Ovary (tissue), 9 donors: ENCODE data around the gene OPN1LW. TPM values are rescaled to one million over a fixed set of nuclear protein-coding genes. Genes with fewer than 3 reads are reported as not detected.

ENCODE experiments used
- DNase-seq, 5 donors: peaks; one replicate each; pipeline ENCODE4 v3.0.0-alpha.2; 2019 to 2020
- H3K27ac ChIP-seq, 2 donors: fragments of 200-600 bp; one replicate each; pipeline versions ENCODE4 v1.5.1 to v1.8.0; 2019 to 2022
- H3K27me3 ChIP-seq: fragments of 200-600 bp; one replicate; pipeline ENCODE4 v1.8.0; 2022
- H3K36me3 ChIP-seq: fragments of 200-600 bp; sonication (generic); one replicate; pipeline ENCODE4 v1.5.1; 2019
- H3K4me1 ChIP-seq: one replicate; pipeline ENCODE4 v1.8.1; 2013; ENCODE audit warnings: mild to moderate bottlenecking, moderate library complexity; ENCODE audit not compliant: insufficient read depth
- H3K4me3 ChIP-seq: fragments of 200-600 bp; sonication (generic); one replicate; pipeline ENCODE4 v1.5.1; 2017
- H3K9me3 ChIP-seq, 2 donors: fragments of 200-600 bp in 1 of 2; sonication (generic) in 1 of 2; one replicate each; pipeline versions ENCODE4 v1.5.1 to v1.8.1; 2013 to 2019; ENCODE audit warnings: mild to moderate bottlenecking in 1 of 2, moderate library complexity in 1 of 2
- EP300 ChIP-seq: sonication (generic); formaldehyde crosslinking; IDR thresholded peaks from one replicate; pipeline ENCODE4 v1.6.1; 2017; ENCODE audit warnings: antibody characterized with exemption
- POLR2A ChIP-seq: fragments of 450-650 bp; IDR thresholded peaks from one replicate; pipeline ENCODE4 v1.6.1; 2017; ENCODE audit warnings: antibody characterized with exemption, mild to moderate bottlenecking, moderate library complexity
- WGBS, 3 donors: extraction: QIAGEN DNeasy Blood & Tissue Kit in 1 of 3; methylation state at CpG; one replicate each; pipeline versions ENCODE4 v1.1.5 to v1.1.7; 2013 to 2017; 5-methylcytosine and 5-hydroxymethylcytosine counted together
- intact Hi-C, 4 donors: fragments of 100-400 bp; cut with DNase I; formaldehyde crosslinking; loops; one replicate each; pipeline versions ENCODE4 v1.11.0 to v1.15.1; 2022 to 2023
- polyA plus RNA-seq, 2 donors: library from polyadenylated mRNA; stranded (reverse); fragments of 200-250 nt in 1 of 2; fragments of 350-450 nt in 1 of 2; fragmentation: Illumina TruSeq in 1 of 2; extraction: RNeasy Lipid Tissue Mini Kit (QIAGEN cat#74804) in 1 of 2; gene quantifications; one replicate each; pipeline ENCODE4 v1.2.3, GENCODE V29; 2013 to 2014
- total RNA-seq, 7 donors: library from RNA; depleted of rRNA in 2 of 7; stranded (reverse); fragments of >200 nt in 2 of 7; fragmentation: NEBNext Ultra II Directional in 3 of 7; extraction: Animal tissue kit (Norgen Biotek cat#: 25700) in 3 of 7; gene quantifications; one replicate each; pipeline versions ENCODE4 v1.1.0 to v1.2.4, GENCODE V29; 2016 to 2023
- TF ChIP-seq, protein P1 (sequence below), 3 donors: fragments of 450-650 bp in 2 of 3; fragments of 200-600 bp in 1 of 3; IDR thresholded peaks; one replicate each; pipeline versions ENCODE4 v1.5.1 to v1.8.0; 2016 to 2022; ENCODE audit warnings: antibody characterized with exemption in 3 of 3, mild to moderate bottlenecking in 1 of 3
- donor health status: DM: no; HTN: no; CAD: no; lungs with moderate emphysema.
- donor health status: DM: no; HTN: no; CAD: no.
- donor health status: Bipolar disorder and iron deficiency.
- donor health status: DM: yes; HTN: yes; CAD: no.
- donor health status: DM: no; HTN: no; CAD: no.
- donor health status: DM: yes; HTN: yes; CAD: no.

The OPN1LW gene
- total and polyA plus RNA-seq, 9 donors: not detected

DNA sequence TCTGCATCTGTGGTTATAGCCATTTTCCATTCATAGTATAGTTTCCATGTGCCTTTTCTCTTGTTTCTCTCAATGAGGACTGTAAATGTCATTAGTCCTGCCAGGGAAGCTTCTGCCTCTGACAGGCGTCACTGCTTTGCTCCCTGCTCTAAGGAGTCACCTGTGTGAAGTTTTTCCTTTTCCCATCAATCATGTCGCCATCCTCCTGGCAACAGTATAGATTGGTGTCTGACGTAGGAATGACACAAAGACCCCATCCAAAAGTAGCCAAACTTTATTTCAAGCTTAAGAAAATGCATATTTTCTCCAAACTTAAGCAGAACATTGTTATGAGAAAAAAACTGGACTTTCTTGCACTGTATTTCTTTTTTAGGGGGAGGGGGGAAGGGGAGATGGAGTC is 23.5 kb upstream of the OPN1LW start:
- no peak overlapping the region for H3K27ac ChIP-seq
- WGBS, 3 donors: 82 to 87% (median 86%) methylated on average over 3 of the region's 3 CpGs
- no peak overlapping the region for H3K4me3 ChIP-seq
- no peak for DNase-seq
- no peaks in the 10 kb centered on the region for H3K27me3 ChIP-seq
- H3K9me3 ChIP-seq: no peaks in the 10 kb centered on the region
- no peaks in the 10 kb centered on the region for H3K36me3 ChIP-seq
- H3K4me1 ChIP-seq: no peaks in the 10 kb centered on the region
- intact Hi-C loops: no loop called here
- no peak for TF ChIP-seq POLR2A
- TF ChIP-seq EP300: no peak
- TF ChIP-seq, protein P1, sequence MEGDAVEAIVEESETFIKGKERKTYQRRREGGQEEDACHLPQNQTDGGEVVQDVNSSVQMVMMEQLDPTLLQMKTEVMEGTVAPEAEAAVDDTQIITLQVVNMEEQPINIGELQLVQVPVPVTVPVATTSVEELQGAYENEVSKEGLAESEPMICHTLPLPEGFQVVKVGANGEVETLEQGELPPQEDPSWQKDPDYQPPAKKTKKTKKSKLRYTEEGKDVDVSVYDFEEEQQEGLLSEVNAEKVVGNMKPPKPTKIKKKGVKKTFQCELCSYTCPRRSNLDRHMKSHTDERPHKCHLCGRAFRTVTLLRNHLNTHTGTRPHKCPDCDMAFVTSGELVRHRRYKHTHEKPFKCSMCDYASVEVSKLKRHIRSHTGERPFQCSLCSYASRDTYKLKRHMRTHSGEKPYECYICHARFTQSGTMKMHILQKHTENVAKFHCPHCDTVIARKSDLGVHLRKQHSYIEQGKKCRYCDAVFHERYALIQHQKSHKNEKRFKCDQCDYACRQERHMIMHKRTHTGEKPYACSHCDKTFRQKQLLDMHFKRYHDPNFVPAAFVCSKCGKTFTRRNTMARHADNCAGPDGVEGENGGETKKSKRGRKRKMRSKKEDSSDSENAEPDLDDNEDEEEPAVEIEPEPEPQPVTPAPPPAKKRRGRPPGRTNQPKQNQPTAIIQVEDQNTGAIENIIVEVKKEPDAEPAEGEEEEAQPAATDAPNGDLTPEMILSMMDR (IDR thresholded peaks at IDR 0.05): no peak

DNA sequence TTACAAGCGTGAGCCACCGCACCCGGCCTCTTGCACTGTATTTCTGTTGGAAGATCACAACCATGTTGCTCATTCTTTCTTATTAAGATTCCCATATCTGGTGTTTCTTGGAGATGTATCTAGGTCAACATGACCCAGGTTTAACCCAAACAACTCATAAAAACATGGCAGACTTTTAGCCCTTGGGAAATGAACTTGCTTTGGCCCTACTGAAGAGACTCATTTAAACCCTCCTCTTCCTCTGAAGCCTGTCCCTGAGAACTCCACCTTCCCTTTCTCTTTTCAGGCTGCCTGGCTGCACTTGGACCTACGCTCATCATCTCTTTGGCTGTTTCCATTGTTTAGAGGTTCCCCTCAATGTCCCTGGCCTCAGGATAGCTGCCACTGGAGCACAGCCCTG is 22.8 kb upstream of the OPN1LW start:
- Histone ChIP-seq H3K36me3 (no peaks in the 10 kb centered on the region), H3K4me3 (no peak overlapping the region), H3K4me1 (no peaks in the 10 kb centered on the region), H3K9me3 (no peaks in the 10 kb centered on the region), H3K27me3 (no peaks in the 10 kb centered on the region), H3K27ac (no peak overlapping the region)
- WGBS, 3 donors: 58 to 71% (median 60%) methylated on average over 4 of the region's 4 CpGs
- no peak for DNase-seq
- intact Hi-C loops: no loop called here
- no peak for TF ChIP-seq EP300
- TF ChIP-seq, protein P1 (IDR thresholded peaks at IDR 0.05): no peak
- no peak for TF ChIP-seq POLR2A

DNA sequence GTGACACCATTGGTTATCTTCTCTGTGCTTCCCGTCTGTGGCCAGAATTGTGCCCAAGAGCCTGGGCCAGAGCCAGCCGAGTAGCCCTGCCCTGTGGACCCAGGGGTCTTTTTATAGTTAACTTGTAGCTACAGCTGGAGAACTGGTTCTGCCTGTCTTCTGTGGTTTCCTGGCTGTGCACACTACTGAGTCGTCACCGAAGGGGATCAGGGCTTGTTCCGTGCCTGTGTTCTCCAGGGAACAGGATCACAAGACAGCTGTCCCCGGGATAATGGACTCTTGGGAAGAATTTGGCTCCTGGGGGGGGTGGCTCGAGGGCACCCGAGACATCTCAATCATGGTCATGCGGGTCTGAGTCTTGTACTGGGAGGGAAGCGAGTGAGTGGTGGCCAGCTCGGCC is 22.1 kb upstream of the OPN1LW start:
- H3K4me3 ChIP-seq: no peak overlapping the region
- H3K4me1 ChIP-seq: no peaks in the 10 kb centered on the region
- intact Hi-C loops: no loop called here
- DNase-seq: no peak
- H3K36me3 ChIP-seq: no peaks in the 10 kb centered on the region
- no peaks in the 10 kb centered on the region for H3K27me3 ChIP-seq
- TF ChIP-seq POLR2A (no peak), EP300 (no peak)
- TF ChIP-seq, protein P1 (IDR thresholded peaks at IDR 0.05): no peak
- H3K9me3 ChIP-seq: no peaks in the 10 kb centered on the region
- 68 to 81% (median 75%) methylated on average over 11 of the region's 11 CpGs for WGBS, 3 donors
- no peak overlapping the region for H3K27ac ChIP-seq

DNA sequence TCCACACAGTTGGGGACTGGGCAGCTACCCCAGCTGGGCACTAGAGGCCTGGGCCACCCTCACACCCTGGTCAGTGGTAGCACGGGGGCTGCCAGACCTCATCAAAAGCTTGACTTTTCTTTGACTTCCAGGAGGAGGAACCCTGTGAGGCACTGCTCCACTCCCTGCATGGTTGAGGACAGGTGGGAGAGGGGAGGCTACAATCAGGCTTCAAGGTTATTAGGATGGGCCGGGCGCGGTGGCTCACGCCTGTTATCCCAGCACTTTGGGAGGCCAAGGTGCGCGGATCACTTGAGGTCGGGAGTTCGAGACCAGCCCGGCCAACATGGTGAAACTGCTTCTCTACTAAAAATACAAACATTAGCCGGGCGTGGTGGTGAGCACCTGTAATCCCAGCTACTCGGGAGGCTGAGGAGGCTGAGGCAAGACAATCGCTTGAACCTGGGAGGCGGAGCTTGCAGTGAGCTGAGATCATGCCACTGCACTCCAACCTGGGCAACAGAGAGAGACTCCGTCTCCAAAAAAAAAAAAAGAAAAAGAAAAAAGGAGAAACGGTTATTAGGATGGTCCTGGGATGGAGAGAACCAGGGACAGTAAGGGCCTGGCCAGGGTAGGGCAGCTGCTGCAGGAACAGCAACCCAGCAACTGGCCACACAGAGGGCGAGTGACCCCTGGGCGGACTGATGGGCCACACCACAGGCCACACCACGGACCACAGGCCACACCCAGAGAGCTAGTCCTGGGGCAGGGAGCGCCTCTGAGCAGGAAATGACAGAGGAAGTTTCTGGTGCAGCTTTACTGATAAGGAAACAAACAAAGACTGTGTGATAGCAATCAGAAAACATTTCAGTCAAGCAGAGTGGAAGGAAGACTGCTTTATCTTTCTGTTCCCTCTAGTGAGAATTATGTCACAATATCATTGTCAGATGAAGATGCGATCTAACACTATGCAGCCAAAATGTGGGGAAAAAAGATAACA is 20.5 kb upstream of the OPN1LW start:
- no peaks in the 10 kb centered on the region for H3K27me3 ChIP-seq
- intact Hi-C loops: loop anchor here in 1 of 4 donors (2.0 kb wide), 1 partner anchor 61 kb away; no protein-coding TSS in a partner anchor
- H3K4me1 ChIP-seq: no peaks in the 10 kb centered on the region
- H3K27ac ChIP-seq: no peak overlapping the region
- H3K9me3 ChIP-seq: no peaks in the 10 kb centered on the region
- WGBS, 3 donors: 85 to 86% (median 86%) methylated on average over 22 of the region's 22 CpGs
- TF ChIP-seq POLR2A (no peak), EP300 (no peak)
- TF ChIP-seq, protein P1 (IDR thresholded peaks at IDR 0.05): no peak
- DNase-seq: no peak
- H3K36me3 ChIP-seq: no peaks in the 10 kb centered on the region
- no peak overlapping the region for H3K4me3 ChIP-seq
